ENCODE measurements around the gene UNC13C.

DNA sequence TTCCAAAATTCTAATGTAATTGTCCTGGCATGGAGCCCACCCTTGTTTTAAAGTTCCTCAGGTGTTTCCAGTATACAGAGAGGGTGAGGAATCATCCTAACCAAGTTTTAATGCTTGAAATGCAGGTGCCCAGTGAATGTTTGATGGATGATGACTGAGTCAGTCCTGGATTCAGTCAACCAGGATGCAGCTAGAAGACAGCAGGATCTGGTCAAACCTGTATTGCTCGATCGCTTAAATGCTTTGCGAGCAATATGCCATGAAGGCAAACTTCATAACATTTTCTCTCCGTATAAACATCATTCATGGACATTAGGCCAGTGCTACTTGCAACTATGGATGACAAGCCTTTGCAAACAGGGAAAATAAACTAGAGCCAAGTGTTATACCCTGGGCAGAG, 627.3 kb downstream of the UNC13C start:
- TF ChIP-seq MAX (IDR thresholded peaks at IDR 0.05), result no peak
- TF ChIP-seq RAD21 (IDR thresholded peaks at IDR 0.05; ENCODE audit: low read depth), result no peak
- no peak for TF ChIP-seq ZBTB7A (IDR thresholded peaks at IDR 0.05; ENCODE audit: low read depth)
- TF ChIP-seq TAF1 (IDR thresholded peaks at IDR 0.05; ENCODE audit: low read depth), result no peak
- no peak for TF ChIP-seq YY1 (IDR thresholded peaks at IDR 0.05; ENCODE audit: low read depth)
- no peak for TF ChIP-seq REST (IDR thresholded peaks at IDR 0.05; ENCODE audit: low read depth)
- TF ChIP-seq TCF12 (IDR thresholded peaks at IDR 0.05; ENCODE audit: low read depth), result no peak
- TF ChIP-seq CEBPB (IDR thresholded peaks at IDR 0.05), result no peak
- no peak for TF ChIP-seq EP300 (IDR thresholded peaks at IDR 0.05; ENCODE audit: borderline replicate concordance)
- TF ChIP-seq EGR1 (IDR thresholded peaks at IDR 0.05), result no peak

Data from Ishikawa (cell line).